ENCODE measurements around the gene NDE1.
"Not testable (repeated sequence)": the region's sequence is repeated elsewhere in the genome, so short reads cannot be mapped to it uniquely, and the experiment has no call there.

NDE1 gene

DNA sequence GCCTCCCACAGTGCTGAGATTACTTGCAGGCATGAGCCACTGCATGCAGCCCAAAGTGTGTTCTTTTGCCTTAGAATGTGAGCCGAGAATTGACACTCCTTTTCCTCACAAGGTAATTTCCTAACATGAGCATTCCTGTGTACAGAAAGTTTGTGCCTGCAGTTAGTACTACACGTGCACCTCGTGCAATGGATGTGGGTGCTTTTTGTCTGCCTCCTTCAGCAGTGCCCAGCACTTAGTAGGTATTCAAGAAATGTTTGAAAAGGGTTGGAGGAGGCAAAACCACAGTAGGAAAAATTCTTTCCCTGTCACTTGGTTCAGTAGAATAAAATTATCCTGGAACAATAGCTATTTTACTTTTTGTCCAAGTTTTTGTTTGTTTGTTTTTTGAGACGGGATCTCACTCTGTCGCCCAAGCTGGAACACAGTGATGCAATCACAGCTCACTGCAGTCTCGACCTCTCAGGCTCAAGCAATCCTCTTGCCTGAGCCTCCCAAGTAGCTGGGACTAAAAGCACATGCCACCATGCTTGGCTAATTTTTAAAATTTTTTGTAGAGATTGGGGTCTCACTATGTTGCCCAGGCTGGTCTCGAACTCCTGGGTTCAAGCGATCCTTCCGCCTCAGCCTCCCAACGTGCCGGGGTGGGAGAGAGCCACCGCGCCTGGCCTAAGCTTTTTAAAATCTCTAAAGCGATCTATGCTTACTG, 2.4 kb downstream of the NDE1 start:
- ATAC-seq (no peak), DNase-seq (no peak)

DNA sequence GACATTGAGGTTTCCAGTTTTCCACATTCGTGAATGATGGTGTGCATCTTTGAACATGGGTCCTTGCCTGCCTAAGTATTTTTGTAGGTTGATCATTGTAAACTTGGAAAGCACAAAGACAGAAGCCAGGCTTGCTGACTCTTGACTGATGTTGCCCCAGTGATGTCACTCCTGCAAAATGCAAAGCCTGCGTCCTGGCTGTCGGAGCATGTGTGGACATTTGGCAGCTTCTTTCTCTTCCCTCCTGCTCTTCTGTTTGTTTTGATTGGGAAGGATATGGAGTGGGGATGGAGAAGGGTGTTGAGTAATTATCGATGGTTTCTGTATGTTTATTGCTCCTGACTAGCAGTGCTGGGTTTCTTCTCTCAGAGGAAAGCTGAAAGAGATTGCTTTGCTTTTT, 3.2 kb downstream of the NDE1 start:
- DNase-seq: no peak
- ATAC-seq: no peak

DNA sequence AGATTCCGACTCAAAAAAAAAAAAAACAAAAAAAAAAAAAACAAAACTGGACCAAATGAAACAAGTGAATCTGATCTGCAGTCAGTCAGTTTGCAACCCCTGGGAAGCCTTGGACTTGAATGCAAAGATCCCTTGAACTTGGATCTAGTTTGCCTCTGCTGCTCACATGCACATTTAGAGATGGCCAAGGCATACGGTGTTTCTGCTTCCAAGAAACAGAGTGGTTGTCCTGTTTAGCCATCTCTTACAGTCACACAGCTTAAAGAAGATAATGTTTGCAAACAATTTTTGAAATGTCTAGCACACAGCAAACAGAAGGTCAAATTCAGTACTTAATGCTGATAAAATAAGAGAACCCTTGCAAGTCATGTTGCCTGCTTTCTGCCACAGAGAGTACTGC, 4.5 kb downstream of the NDE1 start:
- ATAC-seq: no peak
- no peak for DNase-seq

DNA sequence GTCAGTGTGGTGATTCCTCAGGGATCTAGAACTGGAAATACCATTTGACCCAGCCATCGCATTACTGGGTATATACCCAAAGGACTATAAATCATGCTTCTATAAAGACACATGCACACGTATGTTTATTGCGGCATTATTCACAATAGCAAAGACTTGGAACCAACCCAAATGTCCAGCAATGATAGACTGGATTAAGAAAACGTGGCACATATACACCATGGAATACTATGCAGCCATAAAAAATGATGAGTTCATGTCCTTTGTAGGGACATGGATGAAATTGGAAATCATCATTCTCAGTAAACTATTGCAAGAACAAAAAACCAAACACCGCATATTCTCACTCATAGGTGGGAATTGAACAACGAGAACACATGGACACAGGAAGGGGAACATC, 5.5 kb downstream of the NDE1 start:
- not testable (repeated sequence) for DNase-seq, ATAC-seq

DNA sequence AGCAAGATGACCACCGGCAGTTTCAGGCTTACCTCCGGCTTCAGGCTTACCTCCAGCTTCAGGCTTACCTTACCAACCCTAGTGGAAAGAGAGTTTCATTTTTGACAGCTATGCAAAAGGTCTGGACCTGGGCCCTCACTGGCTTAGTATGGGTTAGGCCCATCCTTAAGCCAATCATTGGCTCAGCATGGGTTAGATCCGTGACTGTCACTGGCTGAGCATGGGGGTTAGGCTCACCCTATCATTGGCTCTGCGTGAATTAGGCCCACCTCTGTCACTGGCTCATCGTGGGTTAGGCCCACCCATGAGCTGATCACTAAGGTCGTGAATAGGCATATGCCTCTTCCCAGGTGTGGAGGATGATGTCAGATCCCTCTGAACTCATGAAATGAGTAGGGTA, 8.1 kb downstream of the NDE1 start:
- peak; percentile 63 for ATAC-seq
- no peak for DNase-seq

DNA sequence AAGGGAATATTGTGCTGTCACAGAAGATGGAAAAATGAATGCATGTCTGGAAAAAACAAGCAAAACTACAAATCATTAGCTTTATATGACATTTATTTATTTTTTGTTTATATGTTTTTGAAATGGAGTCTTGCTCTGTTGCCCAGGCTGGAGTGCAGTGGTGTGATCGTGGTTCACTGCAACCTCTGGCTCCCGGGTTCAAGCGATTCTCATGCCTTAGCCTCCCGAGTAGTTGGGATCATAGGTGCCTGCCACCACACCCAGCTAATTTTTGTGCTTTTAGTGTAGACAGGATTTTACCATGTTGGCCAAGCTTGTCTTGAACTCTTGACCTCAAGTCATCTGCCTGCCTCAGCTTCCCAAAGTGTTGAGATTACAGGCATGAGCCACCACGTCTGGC, 8.5 kb downstream of the NDE1 start:
- no peak for ATAC-seq
- DNase-seq: no peak

DNA sequence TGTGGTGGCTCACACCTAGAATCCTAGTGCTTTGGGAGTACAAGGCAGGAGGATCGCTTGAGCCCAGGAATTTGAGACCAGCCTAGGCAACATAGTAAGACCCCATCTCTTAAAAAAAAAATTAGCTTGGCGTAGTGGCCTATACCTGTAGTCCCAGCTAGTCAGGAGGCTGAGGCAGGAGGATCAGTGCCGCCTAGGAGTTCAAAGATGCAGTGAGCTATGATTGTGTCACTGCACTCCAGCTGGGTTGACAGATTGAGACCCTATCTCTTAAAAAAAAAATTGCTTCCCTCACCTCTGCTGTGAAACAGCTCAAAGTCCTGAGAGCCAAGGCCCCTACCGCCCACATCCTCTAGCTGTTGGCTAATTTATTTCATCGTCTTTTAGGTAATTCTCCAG, 10.2 kb downstream of the NDE1 start:
- ATAC-seq (no peak), DNase-seq (no peak)

DNA sequence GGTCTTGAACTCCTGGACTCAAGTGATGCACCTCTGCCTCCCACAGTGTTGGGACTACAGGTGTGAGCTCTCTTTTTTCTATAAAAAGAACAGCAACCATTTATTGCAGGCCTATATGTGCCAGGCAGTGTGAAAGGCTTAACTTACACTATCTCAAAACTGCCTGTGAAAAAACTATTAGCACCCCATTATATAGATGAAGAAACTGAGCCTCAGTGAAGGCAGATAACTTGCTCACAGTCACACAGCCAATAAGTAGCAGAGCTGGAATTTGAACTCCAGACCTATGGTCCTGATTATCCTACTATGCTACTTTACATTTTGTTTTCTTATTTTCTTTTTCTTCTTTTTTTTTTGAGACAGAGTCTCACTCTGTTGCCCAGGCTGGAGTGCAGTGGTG, 15.1 kb downstream of the NDE1 start:
- ATAC-seq (no peak), DNase-seq (no peak)

DNA sequence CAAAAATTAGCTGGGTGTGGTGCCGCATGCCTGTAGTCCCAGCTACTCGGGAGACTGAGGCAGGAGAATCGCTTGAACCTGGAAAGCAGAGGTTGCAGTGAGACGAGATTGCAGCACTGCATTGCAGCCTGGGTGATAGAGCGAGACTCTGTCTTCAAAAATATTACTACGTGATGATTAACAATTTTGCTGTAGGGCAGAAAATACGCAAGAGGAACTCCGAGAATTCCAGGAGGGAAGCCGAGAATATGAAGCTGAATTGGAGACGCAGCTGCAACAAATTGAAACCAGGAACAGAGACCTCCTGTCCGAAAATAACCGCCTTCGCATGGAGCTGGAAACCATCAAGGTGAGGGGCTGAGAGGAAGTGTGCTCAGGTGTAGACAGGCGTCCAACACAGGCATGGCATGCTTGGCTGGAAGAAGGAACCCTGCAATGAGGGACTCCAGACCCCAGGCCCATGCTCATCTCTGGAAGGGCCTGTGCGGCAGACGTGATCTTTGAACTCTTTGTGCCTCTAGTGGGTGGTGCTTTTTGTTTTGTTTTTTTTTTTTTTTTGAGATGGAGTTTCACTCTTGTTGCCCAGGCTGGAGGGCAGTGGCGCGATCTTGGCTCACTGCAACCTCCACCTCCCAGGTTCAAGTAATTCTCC, 17.2 kb downstream of the NDE1 start:
- ATAC-seq (no peak), DNase-seq (no peak)

DNA sequence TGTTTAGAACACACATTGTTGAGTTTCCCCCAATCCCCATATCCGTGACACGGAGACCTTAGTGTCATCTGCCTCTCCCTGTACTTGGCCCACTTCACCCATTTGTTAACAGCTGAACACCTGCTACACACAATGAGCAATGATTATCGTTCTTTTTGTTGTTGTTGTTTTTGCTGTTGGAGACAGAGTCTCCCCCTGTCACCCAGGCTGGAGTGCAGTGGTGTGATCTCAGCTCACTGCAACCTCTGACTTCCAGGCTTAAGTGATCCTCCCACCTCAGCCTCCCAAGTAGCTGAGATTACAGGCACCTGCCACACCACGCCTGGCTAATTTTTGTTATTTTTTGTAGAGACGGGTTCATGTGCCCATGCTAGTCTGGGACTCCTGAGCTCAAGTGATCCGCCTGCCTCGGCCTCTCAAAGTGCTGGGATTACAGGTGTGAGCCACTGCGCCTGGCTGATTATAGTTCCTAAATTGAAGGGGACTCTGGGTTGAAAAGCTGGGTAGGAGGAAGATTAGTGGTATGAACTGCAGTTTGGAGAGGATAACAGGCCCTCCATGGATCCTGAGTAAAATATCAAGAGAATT, 21.6 kb downstream of the NDE1 start:
- DNase-seq (no peak), ATAC-seq (no peak)

DNA sequence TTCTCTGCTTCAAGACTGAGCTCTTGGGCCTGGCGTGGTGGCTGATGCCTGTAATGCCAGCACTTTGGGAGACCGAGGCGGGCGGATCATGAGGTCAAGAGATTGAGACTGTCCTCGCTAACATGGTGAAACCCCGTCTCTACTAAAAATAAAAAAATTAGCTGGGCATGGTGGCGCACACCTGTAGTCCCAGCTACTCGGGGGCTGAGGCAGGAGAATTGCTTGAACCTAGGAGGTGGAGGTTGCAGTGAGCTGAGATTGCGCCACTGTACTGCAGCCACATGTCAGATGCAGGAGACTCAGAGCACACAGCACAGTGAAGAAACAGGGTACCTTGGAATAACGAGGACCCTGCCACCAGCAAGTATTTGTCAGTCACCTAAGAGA, 22.1 kb downstream of the NDE1 start:
- DNase-seq, ATAC-seq: not testable (repeated sequence)

DNA sequence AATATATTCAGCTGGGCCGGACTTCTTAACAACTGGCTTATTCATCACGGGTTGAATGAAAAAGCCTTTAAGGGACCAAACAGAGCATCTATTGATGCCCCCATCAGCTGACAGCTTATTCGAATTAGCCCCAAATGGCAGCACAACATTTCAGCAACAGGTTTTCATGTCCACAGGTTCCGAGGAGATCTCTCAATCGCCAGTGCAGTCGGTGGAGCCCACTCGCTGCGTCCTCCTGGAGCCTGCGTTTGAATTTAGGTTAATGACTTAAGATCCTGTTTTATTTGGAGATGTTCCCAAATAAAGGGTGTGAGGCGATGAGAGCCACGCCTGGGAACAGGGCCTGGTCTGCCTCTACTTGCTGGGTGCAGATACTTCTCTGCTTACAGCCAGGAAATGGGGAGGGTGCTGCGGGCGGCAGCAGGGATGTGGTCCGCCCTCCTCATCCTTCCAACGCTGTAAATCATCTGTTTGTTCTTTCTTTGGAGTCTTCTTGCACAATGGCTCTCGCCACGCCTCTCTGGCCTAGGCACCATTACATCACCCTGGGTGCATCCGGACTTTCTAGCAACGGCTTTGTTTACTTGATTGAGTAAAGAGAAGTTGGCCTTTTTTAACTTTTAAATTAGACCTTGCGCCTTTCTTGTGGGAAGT, 22.6 kb downstream of the NDE1 start:
- DNase-seq (peak; percentile 59), ATAC-seq (peak; percentile 80)

DNA sequence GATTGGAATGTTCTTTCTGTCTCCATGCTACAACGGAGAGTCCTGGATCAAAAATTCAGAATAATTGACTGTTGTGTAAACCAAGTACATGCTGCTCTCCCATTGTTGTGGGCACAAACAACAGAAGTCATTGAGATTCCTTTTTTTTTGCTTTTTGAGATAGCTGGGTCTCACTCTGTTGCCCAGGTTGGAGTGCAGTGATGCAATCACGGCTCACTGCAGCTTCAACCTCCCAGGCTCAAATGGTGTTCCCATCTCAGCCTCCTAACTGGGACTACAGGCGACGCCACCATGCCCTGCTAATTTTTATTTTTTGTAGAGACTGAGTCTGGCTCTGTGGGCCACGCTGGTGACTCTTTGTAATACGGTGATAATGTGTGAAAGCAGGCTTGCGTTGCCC, 24.5 kb downstream of the NDE1 start:
- ATAC-seq (no peak), DNase-seq (no peak)

DNA sequence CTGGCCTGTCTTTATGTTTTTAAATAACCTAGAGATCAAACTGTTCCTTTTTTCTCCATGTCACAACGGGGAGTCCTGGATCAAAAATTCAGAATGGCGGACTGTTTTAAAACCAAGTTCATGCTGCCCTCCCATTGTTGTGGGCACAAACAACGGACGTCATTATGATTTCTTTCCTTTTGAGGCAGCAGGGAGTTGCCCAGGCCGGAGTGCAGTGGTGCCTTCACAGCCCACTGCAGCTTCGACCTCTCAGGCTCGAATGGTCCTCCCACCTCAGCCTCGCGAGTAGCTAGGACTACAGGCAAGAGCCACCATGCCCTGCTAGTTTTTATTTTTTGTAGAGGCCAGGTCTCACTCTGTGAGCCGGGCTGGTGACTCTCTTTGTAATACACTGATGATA, 26.5 kb downstream of the NDE1 start:
- ATAC-seq (no peak), DNase-seq (no peak)

DNA sequence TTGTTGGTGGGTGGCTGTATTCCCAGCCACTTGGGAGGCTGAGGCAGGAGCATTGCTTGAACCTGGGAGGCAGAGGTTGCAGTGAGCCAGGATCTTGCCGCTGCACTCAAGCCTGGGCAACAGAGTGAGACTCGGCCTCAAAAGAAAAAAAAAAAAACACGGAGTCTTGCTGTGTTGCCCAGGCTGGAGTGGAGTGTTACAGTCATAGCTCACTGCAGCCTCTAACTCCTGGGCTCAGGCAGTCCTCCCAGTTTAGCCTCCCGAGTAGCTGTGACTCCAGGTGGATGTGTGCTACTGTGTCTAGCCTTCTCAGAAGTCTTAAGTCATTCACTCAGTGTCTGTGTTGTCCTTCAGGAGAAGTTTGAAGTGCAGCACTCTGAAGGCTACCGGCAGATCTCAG, 27.4 kb downstream of the NDE1 start:
- DNase-seq: no peak
- ATAC-seq: no peak

DNA sequence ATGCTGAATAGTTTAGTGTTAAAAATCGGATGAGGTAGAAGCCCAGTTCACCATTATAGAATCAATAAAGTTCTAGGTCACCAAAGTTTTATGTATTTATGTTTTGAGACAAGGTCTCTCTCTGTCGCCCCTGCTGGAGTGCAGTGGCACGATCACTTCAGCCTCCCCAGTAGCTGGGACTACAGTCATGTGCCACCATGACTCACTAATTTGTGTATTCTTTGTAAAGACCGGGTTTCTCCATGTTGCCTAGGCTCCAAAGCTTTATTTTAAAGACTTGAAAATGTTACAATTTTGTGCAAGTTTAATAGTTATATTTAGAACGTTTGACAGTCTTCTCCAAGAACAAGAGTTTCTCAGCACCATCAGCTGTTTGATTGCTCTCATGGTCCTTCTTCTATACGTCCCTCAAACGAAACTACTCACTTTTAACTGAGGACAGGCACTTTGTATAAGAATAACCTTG, 32.1 kb downstream of the NDE1 start:
- ATAC-seq (peak; percentile 89), DNase-seq (peak; percentile 47)

DNA sequence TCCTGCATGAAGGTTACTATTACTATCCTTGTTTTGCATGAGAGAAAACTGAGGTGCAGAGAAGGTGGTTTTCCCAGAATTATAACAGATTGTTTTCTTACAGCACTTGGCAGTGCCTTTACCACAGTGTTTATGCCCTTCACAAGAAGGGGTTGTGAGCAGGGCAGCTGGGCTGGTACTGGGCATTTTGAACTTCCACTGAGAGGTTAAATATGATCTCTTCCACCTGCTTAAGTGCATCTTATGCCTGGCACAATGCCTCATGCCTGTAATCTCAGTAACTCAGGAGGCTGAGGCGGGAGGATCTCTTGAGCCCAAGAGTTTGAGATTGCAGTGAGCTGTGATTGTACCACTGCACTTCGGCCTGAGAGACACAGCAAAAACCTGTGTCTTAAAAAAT, 36.2 kb downstream of the NDE1 start:
- no peak for DNase-seq
- no peak for ATAC-seq

DNA sequence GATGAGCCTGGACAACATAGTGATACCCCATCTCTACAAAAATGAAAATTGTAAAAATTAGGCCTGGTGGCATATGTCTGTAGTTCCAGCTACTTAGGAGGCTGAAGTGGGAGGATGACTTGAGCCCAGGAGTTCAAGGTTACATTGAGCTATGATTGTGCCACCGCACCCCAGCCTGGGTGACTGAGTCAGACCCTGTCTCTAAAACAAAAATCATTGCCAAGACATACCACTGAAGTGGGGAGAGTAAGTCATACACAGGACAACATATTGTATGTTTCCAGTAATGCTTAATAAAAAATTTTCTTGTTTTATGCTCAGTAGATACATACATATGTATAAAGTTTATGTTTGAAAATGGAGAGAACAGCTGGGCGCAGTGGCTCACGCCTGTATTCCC, 39.2 kb downstream of the NDE1 start:
- DNase-seq (no peak), ATAC-seq (no peak)

DNA sequence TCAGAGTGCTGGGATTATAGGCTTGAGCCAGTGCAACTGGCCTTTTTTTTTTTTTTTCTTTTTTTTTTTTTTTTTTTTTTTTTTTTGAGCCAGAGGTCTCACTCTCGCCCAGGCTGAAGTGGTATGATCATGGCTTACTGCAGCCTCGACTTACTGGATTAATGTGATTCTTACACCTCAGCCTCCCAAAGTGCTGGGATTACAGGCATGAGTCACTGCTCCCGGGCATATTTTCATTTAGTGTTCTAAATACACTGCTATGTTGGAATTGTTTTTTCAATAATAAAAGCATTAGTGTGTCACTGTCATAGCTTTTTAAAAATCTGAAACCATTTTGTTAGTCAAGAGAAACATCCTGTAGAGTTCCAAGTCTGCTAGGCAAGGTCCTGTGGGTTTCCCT, 40.3 kb downstream of the NDE1 start:
- ATAC-seq: no peak
- DNase-seq: no peak

DNA sequence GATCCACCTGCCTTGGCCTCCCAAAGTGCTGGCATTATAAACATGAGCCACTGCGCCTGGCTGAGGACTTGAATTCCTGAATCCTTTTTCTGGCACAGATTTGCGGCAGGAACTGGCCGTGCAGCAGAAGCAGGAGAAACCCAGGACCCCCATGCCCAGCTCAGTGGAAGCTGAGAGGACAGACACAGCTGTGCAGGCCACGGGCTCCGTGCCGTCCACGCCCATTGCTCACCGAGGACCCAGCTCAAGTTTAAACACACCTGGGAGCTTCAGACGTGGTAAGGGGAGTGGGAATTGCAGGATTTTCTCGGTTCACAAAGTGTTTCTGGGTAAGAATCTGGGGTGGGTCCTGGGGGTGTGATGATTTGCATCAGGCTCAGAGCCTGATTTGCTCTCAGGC, 41.0 kb downstream of the NDE1 start:
- DNase-seq (no peak), ATAC-seq (no peak)

DNA sequence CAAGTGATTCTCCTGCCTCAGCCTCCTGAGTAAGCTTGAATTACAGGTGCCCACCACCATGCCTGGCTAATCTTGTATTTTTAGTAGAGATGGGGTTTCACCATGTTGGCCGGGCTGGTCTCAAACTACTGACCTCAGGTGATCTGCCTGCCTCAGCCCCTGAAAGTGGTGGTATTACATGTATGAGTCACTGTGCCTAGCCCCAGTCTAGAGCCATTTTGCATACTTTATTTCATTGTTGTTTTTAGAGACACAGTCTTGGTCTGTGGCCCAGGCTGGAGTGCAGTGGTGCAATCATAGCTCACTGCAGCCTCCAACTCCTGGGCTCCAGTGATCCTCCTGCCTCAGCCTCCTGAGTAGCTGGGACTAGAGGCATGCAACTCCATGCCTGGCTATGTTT, 42.5 kb downstream of the NDE1 start:
- DNase-seq, ATAC-seq: not testable (repeated sequence)

DNA sequence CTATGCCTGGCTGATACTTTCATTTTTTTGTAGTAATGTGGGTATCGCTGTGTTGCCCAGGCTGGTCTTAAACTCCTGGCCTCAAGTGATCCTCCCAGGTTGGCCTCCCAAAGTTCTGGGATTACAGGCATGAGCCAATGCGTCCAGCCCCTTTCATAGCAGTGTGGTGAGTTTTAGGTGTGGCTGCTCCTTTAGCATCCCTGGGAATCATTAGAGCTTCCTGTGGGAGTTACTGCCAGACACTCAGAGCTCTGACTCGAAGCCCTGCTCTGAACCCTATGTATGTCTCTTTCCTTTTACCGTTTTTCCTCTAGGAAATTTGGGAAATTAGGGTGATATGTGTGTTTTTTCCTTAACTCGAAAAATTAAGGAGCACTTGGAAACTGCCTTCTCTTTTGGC, 44.5 kb downstream of the NDE1 start:
- ATAC-seq (no peak), DNase-seq (no peak)

DNA sequence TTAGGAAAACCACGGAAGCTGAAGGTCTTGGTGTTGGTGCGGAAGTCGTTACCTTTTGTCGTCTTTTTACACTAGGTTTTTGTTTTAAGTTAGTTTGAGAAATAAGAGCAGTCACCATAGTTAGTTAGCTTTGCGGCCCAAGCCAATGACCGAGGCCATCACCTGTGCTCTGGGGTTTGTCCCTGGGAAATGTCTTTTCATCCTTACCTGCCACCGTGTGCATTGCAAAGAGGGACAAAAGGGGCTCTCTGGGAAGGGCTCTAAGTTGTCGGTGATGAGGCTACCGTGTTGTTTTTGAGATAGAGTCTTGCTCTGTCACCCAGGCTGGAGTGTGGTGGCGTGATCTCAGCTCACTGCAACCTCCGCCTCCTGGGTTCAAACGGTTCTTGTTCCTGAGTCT, 49.8 kb downstream of the NDE1 start:
- DNase-seq: no peak

More for the DNA sequence above, 49.8 kb downstream of the NDE1 start:
- ATAC-seq: no peak
